Gastrocnemius medialis (tissue), 4 donors: ENCODE data around the gene IL21.

Experiments used
- POLR2A ChIP-seq, 2 donors: fragments of 450-650 bp; IDR thresholded peaks; one replicate each; pipeline ENCODE4 v1.6.1; 2017; ENCODE audit warnings: antibody characterized with exemption in 2 of 2, mild to moderate bottlenecking in 2 of 2, moderate library complexity in 2 of 2
- TF ChIP-seq, protein P1 (sequence below), 5 experiments: fragments of 450-650 bp in 3 of 5; fragments of 200-600 bp in 2 of 5; sonication (generic) in 2 of 5; IDR thresholded peaks in 4 of 5; conservative IDR thresholded peaks in 1 of 5; 1 replicate in 4 of 5; 2 replicates in 1 of 5; pipeline ENCODE4 v1.5.1; 2016 to 2019; ENCODE audit warnings: antibody characterized with exemption in 5 of 5, mild to moderate bottlenecking in 3 of 5, moderate library complexity in 3 of 5

DNA sequence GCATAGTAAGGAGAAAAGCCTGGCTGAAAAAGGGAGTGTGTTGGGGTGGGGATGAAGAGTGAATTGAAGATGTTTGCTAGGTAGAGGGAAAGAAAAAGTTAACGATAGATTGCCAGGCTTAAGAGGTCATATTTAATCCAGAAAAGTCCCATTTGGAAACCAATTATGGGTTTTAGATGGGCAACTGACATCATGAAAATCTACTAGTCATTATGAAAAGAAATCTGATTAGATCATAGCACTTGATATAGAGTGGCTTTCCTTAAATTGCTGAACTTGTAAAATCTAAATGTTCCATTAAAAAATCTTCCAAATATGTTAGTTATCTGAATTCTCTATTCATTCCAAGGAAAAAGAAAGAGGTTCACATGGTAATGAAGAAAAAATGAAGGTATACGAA is 37.5 kb upstream of the IL21 start:
- no peak for TF ChIP-seq POLR2A (IDR thresholded peaks at IDR 0.05)
- TF ChIP-seq, protein P1, sequence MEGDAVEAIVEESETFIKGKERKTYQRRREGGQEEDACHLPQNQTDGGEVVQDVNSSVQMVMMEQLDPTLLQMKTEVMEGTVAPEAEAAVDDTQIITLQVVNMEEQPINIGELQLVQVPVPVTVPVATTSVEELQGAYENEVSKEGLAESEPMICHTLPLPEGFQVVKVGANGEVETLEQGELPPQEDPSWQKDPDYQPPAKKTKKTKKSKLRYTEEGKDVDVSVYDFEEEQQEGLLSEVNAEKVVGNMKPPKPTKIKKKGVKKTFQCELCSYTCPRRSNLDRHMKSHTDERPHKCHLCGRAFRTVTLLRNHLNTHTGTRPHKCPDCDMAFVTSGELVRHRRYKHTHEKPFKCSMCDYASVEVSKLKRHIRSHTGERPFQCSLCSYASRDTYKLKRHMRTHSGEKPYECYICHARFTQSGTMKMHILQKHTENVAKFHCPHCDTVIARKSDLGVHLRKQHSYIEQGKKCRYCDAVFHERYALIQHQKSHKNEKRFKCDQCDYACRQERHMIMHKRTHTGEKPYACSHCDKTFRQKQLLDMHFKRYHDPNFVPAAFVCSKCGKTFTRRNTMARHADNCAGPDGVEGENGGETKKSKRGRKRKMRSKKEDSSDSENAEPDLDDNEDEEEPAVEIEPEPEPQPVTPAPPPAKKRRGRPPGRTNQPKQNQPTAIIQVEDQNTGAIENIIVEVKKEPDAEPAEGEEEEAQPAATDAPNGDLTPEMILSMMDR (IDR thresholded peaks at IDR 0.05 in 4 of 5, conservative IDR thresholded peaks at IDR 0.05 in 1 of 5) = no peak
